H1 (cell line): ENCODE data around the gene AGAP1. TPM values are rescaled to one million over a fixed set of nuclear protein-coding genes. Genes with fewer than 3 reads are reported as not detected.

ENCODE experiments used
- CTCF ChIA-PET: fragments of 300-600 bp; sonication (Branson Sonifier 250); formaldehyde crosslinking; loops from one replicate; lab custom pipeline; 2021; ENCODE audit not compliant: partially characterized antibody; lab: Charles Lee
- POLR2A ChIA-PET: fragments of 300-600 bp; sonication (Branson Sonifier 250); formaldehyde crosslinking; loops from one replicate; lab custom pipeline; 2021; ENCODE audit warnings: inconsistent platforms; ENCODE audit not compliant: partially characterized antibody; lab: Charles Lee
- DNase-seq, 2 experiments: peaks; one replicate each; pipeline versions ENCODE4 v3.0.0 to v3.0.0-alpha.2; 2010 to 2022; ENCODE audit warnings: low spot score in 2 of 2, low read depth in 1 of 2, mixed read lengths in 1 of 2
- FAIRE-seq: peaks from 2 replicates; lab custom pipeline; 2011; peaks lifted over from hg19 to GRCh38; lab: Jason Lieb, UNC
- H2AFZ ChIP-seq: 2 replicates; pipeline ENCODE4 v1.8.1; 2012; ENCODE audit warnings: low read length, inconsistent platforms
- H2AK5ac ChIP-seq: 2 replicates; pipeline ENCODE4 v1.6.1; 2013; ENCODE audit warnings: low read depth, low read length
- H2BK120ac ChIP-seq: replicated peaks from 2 replicates; pipeline ENCODE3; 2013; ENCODE audit warnings: low read depth, low read length, inconsistent platforms
- H2BK12ac ChIP-seq: 2 replicates; pipeline ENCODE4 v1.6.1; 2013; ENCODE audit warnings: low read depth, low read length
- H2BK15ac ChIP-seq: 2 replicates; pipeline ENCODE4 v1.6.1; 2013; ENCODE audit warnings: low read length
- H2BK20ac ChIP-seq: 2 replicates; pipeline ENCODE4 v1.6.1; 2013; ENCODE audit warnings: low read length
- H2BK5ac ChIP-seq: 2 replicates; pipeline ENCODE4 v1.6.1; 2013; ENCODE audit warnings: low read depth, low read length
- H3K14ac ChIP-seq: 2 replicates; pipeline ENCODE4 v1.6.1; 2013; ENCODE audit warnings: inconsistent platforms; ENCODE audit not compliant: insufficient read length
- H3K18ac ChIP-seq: 2 replicates; pipeline ENCODE4 v1.6.1; 2013; ENCODE audit warnings: low read length; ENCODE audit errors: extremely low read depth
- H3K23ac ChIP-seq: 2 replicates; pipeline ENCODE4 v1.6.1; 2013; ENCODE audit warnings: inconsistent platforms; ENCODE audit not compliant: insufficient read length
- H3K23me2 ChIP-seq: 2 replicates; pipeline ENCODE4 v1.6.1; 2013; ENCODE audit warnings: low read depth, low read length
- H3K27ac ChIP-seq: 2 replicates; pipeline ENCODE4 v1.6.1; 2011; ENCODE audit warnings: low read depth, low read length, inconsistent platforms
- H3K27me3 ChIP-seq, 4 experiments: replicated peaks in 1 of 4; 1 replicate in 1 of 4; 2 replicates in 3 of 4; pipeline versions ENCODE4 v1.6.1 to v1.8.1; 2011 to 2013; ENCODE audit warnings: low read length in 3 of 4, mild to moderate bottlenecking in 3 of 4, inconsistent platforms in 2 of 4, mixed read lengths in 2 of 4, moderate library complexity in 1 of 4; ENCODE audit not compliant: control insufficient read depth in 3 of 4, insufficient read depth in 3 of 4; ENCODE audit errors: extremely low read depth in 1 of 4
- H3K36me3 ChIP-seq, 4 experiments: 2 replicates each; pipeline versions ENCODE4 v1.6.1 to v1.8.1; 2011 to 2013; ENCODE audit warnings: mild to moderate bottlenecking in 4 of 4, low read length in 3 of 4, moderate library complexity in 2 of 4, control low read depth in 1 of 4, inconsistent platforms in 1 of 4; ENCODE audit not compliant: insufficient read depth in 4 of 4, control insufficient read depth in 2 of 4
- H3K4ac ChIP-seq: replicated peaks from 2 replicates; pipeline ENCODE3; 2013; ENCODE audit warnings: low read length, low read depth, mixed read lengths, inconsistent platforms; ENCODE audit not compliant: insufficient read length
- H3K4me1 ChIP-seq, 4 experiments: replicated peaks in 1 of 4; 1 replicate in 1 of 4; 2 replicates in 3 of 4; pipeline versions ENCODE4 v1.6.1 to v1.8.1; 2011 to 2013; ENCODE audit warnings: low read length in 3 of 4, inconsistent platforms in 2 of 4, mixed read lengths in 1 of 4; ENCODE audit not compliant: insufficient read depth in 4 of 4, control insufficient read depth in 3 of 4
- H3K4me2 ChIP-seq, 2 experiments: 2 replicates each; pipeline versions ENCODE4 v1.6.1 to v1.8.1; 2011 to 2013; ENCODE audit warnings: low read depth in 2 of 2, low read length in 2 of 2, control low read depth in 1 of 2, inconsistent platforms in 1 of 2, mild to moderate bottlenecking in 1 of 2; ENCODE audit not compliant: insufficient read depth in 1 of 2
- H3K4me3 ChIP-seq, 4 experiments: fragments of 200-600, 300-600 bp in 1 of 4; sonication (generic), shearing (Covaris generic), sonication (Bioruptor Twin) in 1 of 4; 2 replicates each; pipeline versions ENCODE4 v1.5.1 to v1.8.1; 2011 to 2016; ENCODE audit warnings: low read length in 4 of 4, low read depth in 3 of 4, control low read depth in 2 of 4, inconsistent platforms in 2 of 4, mild to moderate bottlenecking in 2 of 4, mixed read lengths in 1 of 4, moderate library complexity in 1 of 4; ENCODE audit not compliant: insufficient read depth in 2 of 4; ENCODE audit errors: extremely low read depth in 1 of 4
- H3K56ac ChIP-seq: replicated peaks from 2 replicates; pipeline ENCODE3; 2013; ENCODE audit warnings: low read depth, mild to moderate bottlenecking, mixed read lengths, low read length, inconsistent platforms; ENCODE audit not compliant: insufficient read length
- H3K79me1 ChIP-seq: 2 replicates; pipeline ENCODE4 v1.6.1; 2013; ENCODE audit warnings: low read depth, low read length, control low read depth
- H3K79me2 ChIP-seq, 2 experiments: 2 replicates each; pipeline versions ENCODE4 v1.6.1 to v1.8.1; 2012 to 2013; ENCODE audit warnings: low read length in 2 of 2, mild to moderate bottlenecking in 2 of 2, inconsistent platforms in 1 of 2; ENCODE audit not compliant: insufficient read depth in 2 of 2, control insufficient read depth in 1 of 2
- H3K9ac ChIP-seq, 4 experiments: replicated peaks in 1 of 4; 1 replicate in 1 of 4; 2 replicates in 3 of 4; pipeline versions ENCODE4 v1.6.1 to v1.8.1; 2011 to 2013; ENCODE audit warnings: low read depth in 3 of 4, low read length in 3 of 4, control low read depth in 2 of 4, mild to moderate bottlenecking in 2 of 4, moderate library complexity in 2 of 4, inconsistent platforms in 1 of 4; ENCODE audit errors: extremely low read depth in 1 of 4
- H3K9me3 ChIP-seq, 2 experiments: 2 replicates each; pipeline versions ENCODE4 v1.6.1 to v1.8.1; 2012 to 2013; ENCODE audit warnings: mild to moderate bottlenecking in 2 of 2, moderate library complexity in 2 of 2, control low read depth in 1 of 2, inconsistent platforms in 1 of 2, low read depth in 1 of 2, low read length in 1 of 2, mixed read lengths in 1 of 2; ENCODE audit not compliant: insufficient read depth in 2 of 2
- H4K20me1 ChIP-seq, 2 experiments: replicated peaks in 1 of 2; 2 replicates each; pipeline versions ENCODE3 to v1.8.1; 2011 to 2013; ENCODE audit warnings: inconsistent platforms in 2 of 2, low read length in 2 of 2, mild to moderate bottlenecking in 1 of 2; ENCODE audit not compliant: insufficient read depth in 2 of 2, control insufficient read depth in 1 of 2
- H4K5ac ChIP-seq: 2 replicates; pipeline ENCODE4 v1.6.1; 2013; ENCODE audit warnings: low read length, low read depth, mixed read lengths, inconsistent platforms; ENCODE audit not compliant: insufficient read length
- H4K8ac ChIP-seq: 2 replicates; pipeline ENCODE4 v1.8.0; 2013; ENCODE audit warnings: mild to moderate bottlenecking, moderate library complexity, low read length, inconsistent platforms; ENCODE audit not compliant: insufficient read depth; ENCODE audit errors: extremely low read depth
- H4K91ac ChIP-seq: replicated peaks from 2 replicates; pipeline ENCODE3; 2013; ENCODE audit warnings: low read length, mixed read lengths, inconsistent platforms; ENCODE audit not compliant: insufficient read length
- CBX5 ChIP-seq: fragments of 300-800, 300-1000 bp; sonication (generic); IDR thresholded peaks from 2 replicates; pipeline ENCODE4 v1.7.1; 2016; ENCODE audit warnings: antibody characterized with exemption, low read length, low read depth
- RBBP5 ChIP-seq: IDR thresholded peaks from 2 replicates; pipeline ENCODE4 v1.7.1; 2012; ENCODE audit warnings: low read depth, mild to moderate bottlenecking, inconsistent platforms, low read length, moderate library complexity, borderline replicate concordance
- WGBS, 2 experiments: shearing (Covaris generic) in 1 of 2; methylation state at CpG; one replicate each; pipeline versions ENCODE4 v1.1.6 to v1.1.7; 2013 to 2015; ENCODE audit warnings: low lambda C conversion rate in 2 of 2, mixed read lengths in 2 of 2, inconsistent platforms in 1 of 2, low coverage in 1 of 2, missing lambda C conversion rate in 1 of 2; ENCODE audit not compliant: insufficient replicate concordance in 2 of 2, insufficient coverage in 1 of 2, insufficient read length in 1 of 2; ENCODE audit errors: extremely low coverage in 1 of 2, missing lambda C conversion rate in 1 of 2; 5-methylcytosine and 5-hydroxymethylcytosine counted together
- polyA plus RNA-seq, 7 experiments: library from polyadenylated mRNA; depleted of rRNA in 3 of 7; stranded (reverse) in 5 of 7; unstranded in 2 of 7; fragments of >200 nt in 5 of 7; fragments of 200-250 nt in 2 of 7; gene quantifications; 1 replicate in 5 of 7; 2 replicates in 1 of 7; 4 replicates in 1 of 7; pipeline versions ENCODE4 v1.2.1 to v1.2.3, GENCODE V29; 2011 to 2013; ENCODE audit warnings: missing spikeins in 2 of 7, mixed read lengths in 2 of 7
- total RNA-seq: library from RNA; stranded (reverse); fragmentation: NEBNext Ultra II Directional; extraction: Animal tissue kit (Norgen Biotek cat#: 25700); gene quantifications from 2 replicates; pipeline ENCODE4 v1.2.1, GENCODE V29; 2021
- TF ChIP-seq, protein P1 (sequence below): IDR thresholded peaks from 2 replicates; pipeline ENCODE4 v1.6.1; 2012; ENCODE audit warnings: low read length, inconsistent platforms

The AGAP1 gene
- total and polyA plus RNA-seq, 2 of the 8 experiments (the other 6 are each of a cell fraction or from before 2014, with no cell fraction given): 18.1 to 39.4 TPM

DNA sequence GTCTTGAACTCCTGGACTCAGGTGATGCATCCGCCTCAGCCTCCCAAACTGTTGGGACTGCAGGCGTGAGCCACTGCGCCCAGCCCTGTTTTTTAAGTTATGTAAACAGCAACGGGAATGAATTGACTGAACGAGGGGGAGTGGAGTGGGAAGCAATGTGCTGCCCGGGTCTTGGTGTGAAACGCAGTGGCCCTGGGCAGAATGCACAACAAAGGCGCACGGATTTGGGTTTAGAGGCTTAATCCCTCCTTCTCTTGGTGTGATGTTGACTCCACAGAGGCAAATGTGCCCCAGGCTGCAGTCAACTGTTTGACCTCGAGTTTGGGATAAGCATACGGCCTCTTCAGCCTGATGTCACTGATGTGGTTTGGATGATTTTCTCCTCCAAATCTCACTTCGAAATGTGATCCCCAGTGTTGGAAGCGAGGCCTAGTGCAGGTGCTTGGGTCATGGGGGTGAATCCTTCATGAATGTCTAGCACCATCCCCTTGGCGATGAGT, 97.4 kb downstream of the AGAP1 start:
- Histone ChIP-seq H3K18ac (no peak overlapping the region), H3K4me1 (peaks cover 0 to 4% (median under 1%) of the 10 kb centered on the region in 4 experiments; a peak in 4 of 7 replicates), H4K20me1 (peaks cover 12 to 13% of the 10 kb centered on the region in 2 experiments), H3K23me2 (no peaks in the 10 kb centered on the region), H2BK20ac (no peak overlapping the region), H3K4me2 (no peak overlapping the region), H4K5ac (no peak overlapping the region), H3K4me3 (no peak overlapping the region), H2BK5ac (no peak overlapping the region), H3K79me1 (peaks cover 5% of the 10 kb centered on the region), H3K4ac (no peak overlapping the region), H3K79me2 (peaks cover 0 to 28% of the 10 kb centered on the region in 2 experiments; a peak in 1 of 4 replicates), H2BK120ac (no peak overlapping the region), H3K56ac (no peak overlapping the region), H3K9me3 (no peaks in the 10 kb centered on the region), H3K14ac (no peak overlapping the region), H4K8ac (no peak overlapping the region), H2BK12ac (no peak overlapping the region), H2AFZ (no peak overlapping the region), H3K27ac (no peak overlapping the region), H3K27me3 (no peaks in the 10 kb centered on the region), H3K9ac (no peak overlapping the region), H3K23ac (no peak overlapping the region), H2AK5ac (no peak overlapping the region), H3K36me3 (no peaks in the 10 kb centered on the region), H2BK15ac (no peak overlapping the region), H4K91ac (no peak overlapping the region)
- TF ChIP-seq, protein P1, sequence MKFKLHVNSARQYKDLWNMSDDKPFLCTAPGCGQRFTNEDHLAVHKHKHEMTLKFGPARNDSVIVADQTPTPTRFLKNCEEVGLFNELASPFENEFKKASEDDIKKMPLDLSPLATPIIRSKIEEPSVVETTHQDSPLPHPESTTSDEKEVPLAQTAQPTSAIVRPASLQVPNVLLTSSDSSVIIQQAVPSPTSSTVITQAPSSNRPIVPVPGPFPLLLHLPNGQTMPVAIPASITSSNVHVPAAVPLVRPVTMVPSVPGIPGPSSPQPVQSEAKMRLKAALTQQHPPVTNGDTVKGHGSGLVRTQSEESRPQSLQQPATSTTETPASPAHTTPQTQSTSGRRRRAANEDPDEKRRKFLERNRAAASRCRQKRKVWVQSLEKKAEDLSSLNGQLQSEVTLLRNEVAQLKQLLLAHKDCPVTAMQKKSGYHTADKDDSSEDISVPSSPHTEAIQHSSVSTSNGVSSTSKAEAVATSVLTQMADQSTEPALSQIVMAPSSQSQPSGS: no peak
- no peak for TF ChIP-seq RBBP5
- TF ChIP-seq CBX5: no peak
- FAIRE-seq (no peak), DNase-seq (no peak)
- ChIA-PET CTCF (interaction anchor here (0.6 to 6.1 kb wide), 5 partner anchors 12 to 456 kb away, joined by 3 to 49 read pairs (median 4); no protein-coding TSS in a partner anchor), POLR2A (no interaction called here)
- 93% methylated on average over 14 of the region's 14 CpGs; no CpG with 5 or more reads in 1 of the 2 experiments for WGBS, 2 experiments
